HFFc6 (cell line): Measurements from ENCODE around the gene SMPD1. TPM values are rescaled to one million over a fixed set of nuclear protein-coding genes. Genes with fewer than 3 reads are reported as not detected.
"Not testable (repeated sequence)": the region's sequence is repeated elsewhere in the genome, so short reads cannot be mapped to it uniquely, and the experiment has no call there.

Experiments used
- DNase-seq: peaks from one replicate; pipeline ENCODE4 v3.0.0-alpha.2; 2018
- H3K27ac Mint-ChIP-seq: 2 replicates; pipeline ENCODE4 v1.8.0; 2020; ENCODE audit warnings: mild to moderate bottlenecking, mixed read lengths
- H3K27me3 Mint-ChIP-seq: 2 replicates; pipeline ENCODE4 v1.8.0; 2021; ENCODE audit warnings: mild to moderate bottlenecking, moderate library complexity, mixed read lengths; ENCODE audit not compliant: insufficient read depth
- H3K36me3 Mint-ChIP-seq: 2 replicates; pipeline ENCODE4 v1.8.0; 2021; ENCODE audit warnings: low read depth, mixed read lengths
- H3K4me1 Mint-ChIP-seq: 2 replicates; pipeline ENCODE4 v1.8.0; 2020; ENCODE audit warnings: low read depth, mixed read lengths
- H3K4me3 Mint-ChIP-seq: 2 replicates; pipeline ENCODE4 v1.8.0; 2020; ENCODE audit warnings: mild to moderate bottlenecking, moderate library complexity, mixed read lengths
- H3K9me3 Mint-ChIP-seq: 2 replicates; pipeline ENCODE4 v1.8.0; 2020; ENCODE audit warnings: mild to moderate bottlenecking, mixed read lengths
- CTCF ChIP-seq: fragments of 200-600 bp; sonication (generic); IDR thresholded peaks from 2 replicates; pipeline ENCODE4 v1.5.0; 2021; ENCODE audit warnings: antibody characterized with exemption, mild to moderate bottlenecking
- total RNA-seq, 6 experiments: library from RNA; stranded (reverse); fragmentation: NEBNext Ultra II Directional; extraction: Animal tissue kit (Norgen Biotek cat#: 25700); gene quantifications; 2 replicates in 1 of 6; 3 replicates in 5 of 6; pipeline ENCODE4 v1.2.3, GENCODE V29; 2021

Gene SMPD1
- total RNA-seq, 6 experiments from 2014 or later, result 117 to 145 (median 123) TPM

- H3K9me3 Mint-ChIP-seq, result no peaks in the 10 kb centered on the region
- no peak overlapping the region for H3K27ac Mint-ChIP-seq
- H3K4me3 Mint-ChIP-seq, result peak overlapping the region; percentile 92
- peaks cover 5% of the 10 kb centered on the region for H3K36me3 Mint-ChIP-seq
- no peaks in the 10 kb centered on the region for H3K27me3 Mint-ChIP-seq
- DNase-seq, result no peak
- TF ChIP-seq CTCF, result no peak
- peaks cover 52% of the 10 kb centered on the region for H3K4me1 Mint-ChIP-seq
Observed at GRCh38 chr11:6391537-6392134, 1.4 kb downstream of the SMPD1 start.

DNA sequence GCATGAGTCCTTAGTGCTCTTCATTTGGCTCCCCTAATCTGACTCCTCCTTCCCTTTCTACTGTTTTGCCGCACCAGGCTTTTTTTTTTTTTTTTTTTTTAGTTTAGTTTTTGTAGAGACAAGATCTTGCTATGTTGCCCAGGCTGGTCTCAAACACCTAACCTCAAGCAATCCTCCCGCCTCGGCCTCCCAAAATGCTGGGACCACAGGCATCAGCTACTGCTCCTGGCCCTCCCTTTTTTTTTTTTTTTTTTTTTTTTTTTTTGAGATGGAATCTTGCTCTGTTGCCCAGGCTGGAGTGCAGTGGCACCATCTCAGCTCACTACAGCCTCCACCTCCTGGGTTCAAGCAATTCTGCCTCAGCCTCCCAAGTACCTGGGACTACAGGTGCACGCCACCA, 2.0 kb downstream of the SMPD1 start:
- not testable (repeated sequence) for DNase-seq, H3K9me3 Mint-ChIP-seq, H3K36me3 Mint-ChIP-seq, H3K4me3 Mint-ChIP-seq, H3K27ac Mint-ChIP-seq, H3K27me3 Mint-ChIP-seq
- peaks cover 57% of the 10 kb centered on the region for H3K4me1 Mint-ChIP-seq

DNA sequence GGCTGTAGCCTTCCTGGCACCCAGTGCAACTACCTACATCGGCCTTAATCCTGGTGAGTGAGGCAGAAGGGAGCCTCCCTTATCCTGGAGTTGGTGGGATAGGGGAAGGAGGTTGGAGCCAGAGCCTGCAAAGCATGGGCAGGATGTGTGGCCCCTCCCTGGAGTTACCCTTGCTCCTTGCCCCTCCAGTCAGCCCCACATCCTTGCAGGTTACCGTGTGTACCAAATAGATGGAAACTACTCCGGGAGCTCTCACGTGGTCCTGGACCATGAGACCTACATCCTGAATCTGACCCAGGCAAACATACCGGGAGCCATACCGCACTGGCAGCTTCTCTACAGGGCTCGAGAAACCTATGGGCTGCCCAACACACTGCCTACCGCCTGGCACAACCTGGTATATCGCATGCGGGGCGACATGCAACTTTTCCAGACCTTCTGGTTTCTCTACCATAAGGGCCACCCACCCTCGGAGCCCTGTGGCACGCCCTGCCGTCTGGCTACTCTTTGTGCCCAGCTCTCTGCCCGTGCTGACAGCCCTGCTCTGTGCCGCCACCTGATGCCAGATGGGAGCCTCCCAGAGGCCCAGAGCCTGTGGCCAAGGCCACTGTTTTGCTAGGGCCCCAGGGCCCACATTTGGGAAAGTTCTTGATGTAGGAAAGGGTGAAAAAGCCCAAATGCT, 3.9 kb downstream of the SMPD1 start:
- Mint-ChIP-seq H3K36me3 (peaks cover 8% of the 10 kb centered on the region), H3K4me1 (peaks cover 52% of the 10 kb centered on the region), H3K27ac (no peak overlapping the region), H3K27me3 (no peaks in the 10 kb centered on the region), H3K9me3 (no peaks in the 10 kb centered on the region), H3K4me3 (no peak overlapping the region)
- TF ChIP-seq CTCF, result no peak
- no peak for DNase-seq

- no peaks in the 10 kb centered on the region for H3K9me3 Mint-ChIP-seq
- no peak overlapping the region for H3K4me3 Mint-ChIP-seq
- no peaks in the 10 kb centered on the region for H3K27me3 Mint-ChIP-seq
- no peak for TF ChIP-seq CTCF
- H3K36me3 Mint-ChIP-seq, result peaks cover 13% of the 10 kb centered on the region
- peaks cover 43% of the 10 kb centered on the region for H3K4me1 Mint-ChIP-seq
- H3K27ac Mint-ChIP-seq, result no peak overlapping the region
- DNase-seq, result no peak
Observed at GRCh38 chr11:6395470-6396060, 5.3 kb downstream of the SMPD1 start.

DNA sequence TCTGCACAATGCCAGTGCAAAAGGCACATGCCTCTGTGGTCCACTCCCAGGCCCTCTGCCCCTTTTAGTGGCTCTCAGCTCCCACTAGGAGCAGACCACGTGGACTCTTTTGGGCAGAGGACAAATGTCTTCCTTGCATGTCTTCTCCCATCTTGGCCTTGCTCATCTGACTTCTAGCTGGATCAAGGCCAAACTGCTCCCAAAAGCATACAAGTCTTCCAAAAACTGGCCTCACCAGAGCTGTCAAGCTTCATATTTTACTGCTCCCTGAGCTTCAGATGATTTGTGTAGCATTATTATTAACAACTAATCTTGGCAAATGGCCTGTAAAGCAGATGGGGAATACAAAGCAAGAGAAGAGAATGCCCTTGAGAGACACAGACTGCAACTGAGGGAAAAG, 6.9 kb downstream of the SMPD1 start:
- peak; percentile 12 for DNase-seq
- Mint-ChIP-seq H3K4me3 (no peak overlapping the region; the same call in 1 of the 2 replicates), H3K36me3 (peaks cover 13% of the 10 kb centered on the region), H3K4me1 (peaks cover 34% of the 10 kb centered on the region), H3K9me3 (no peaks in the 10 kb centered on the region), H3K27ac (peak overlapping the region; percentile 72), H3K27me3 (no peaks in the 10 kb centered on the region)
- no peak for TF ChIP-seq CTCF

GRCh38 chr11:6397636-6398035, 7.4 kb downstream of the SMPD1 start:
- DNase-seq, result peak; percentile 28
- H3K27ac Mint-ChIP-seq, result peak overlapping the region; percentile 72
- peaks cover 12% of the 10 kb centered on the region for H3K36me3 Mint-ChIP-seq
- H3K4me1 Mint-ChIP-seq, result peaks cover 37% of the 10 kb centered on the region
- no peak overlapping the region for H3K4me3 Mint-ChIP-seq
- no peaks in the 10 kb centered on the region for H3K27me3 Mint-ChIP-seq
- H3K9me3 Mint-ChIP-seq, result no peaks in the 10 kb centered on the region
- no peak for TF ChIP-seq CTCF
